Iris pigment epithelial cell (primary cell): Measurements from ENCODE around the gene MGA.
A peak's percentile ranks its signal among the peaks of the same experiment; 100 is the strongest.

Experiments used
- DNase-seq: peaks from one replicate; pipeline ENCODE4 v3.0.0-alpha.2; 2011; ENCODE audit warnings: low read depth

Gene MGA

DNA sequence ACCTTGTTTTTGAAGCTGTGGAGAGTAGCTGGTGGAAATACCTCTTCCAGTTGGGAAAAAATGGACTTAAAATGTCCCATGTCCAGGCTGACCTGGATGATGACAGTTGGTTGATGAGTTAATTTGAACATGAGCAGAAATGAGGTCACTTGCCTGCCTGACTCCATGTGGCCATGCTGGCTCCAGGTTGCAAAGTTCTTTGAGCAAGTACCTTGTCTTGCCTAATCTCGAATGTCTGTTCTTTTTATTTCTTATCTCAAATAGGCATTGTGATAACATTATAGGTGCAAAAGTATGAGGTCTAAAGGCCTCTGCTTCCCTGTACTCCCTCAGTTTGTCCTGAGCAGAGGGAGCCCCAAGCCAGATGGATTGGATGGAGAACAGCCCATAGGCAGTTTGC lies 123.1 kb downstream of the MGA start:
- no peak for DNase-seq

DNA sequence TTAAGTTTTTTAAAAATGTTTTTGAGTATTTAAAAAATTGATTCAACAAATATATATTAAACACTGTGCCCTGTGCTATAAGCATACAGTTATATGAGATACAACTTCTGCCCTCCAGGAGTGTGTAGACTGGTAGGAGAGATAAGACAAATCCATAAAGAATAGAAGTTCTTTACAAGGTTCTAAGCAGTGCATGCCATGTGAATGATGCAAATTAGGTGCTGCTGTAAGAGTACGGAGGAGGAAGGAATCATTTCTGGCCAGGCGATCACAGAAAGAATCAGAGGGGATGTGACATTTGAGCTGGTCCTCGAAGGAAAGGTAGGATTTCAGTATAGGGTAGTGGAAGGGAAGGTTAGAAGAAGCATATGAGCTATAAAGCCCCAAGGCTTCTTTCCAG lies 128.1 kb downstream of the MGA start:
- DNase-seq, result no peak

DNA sequence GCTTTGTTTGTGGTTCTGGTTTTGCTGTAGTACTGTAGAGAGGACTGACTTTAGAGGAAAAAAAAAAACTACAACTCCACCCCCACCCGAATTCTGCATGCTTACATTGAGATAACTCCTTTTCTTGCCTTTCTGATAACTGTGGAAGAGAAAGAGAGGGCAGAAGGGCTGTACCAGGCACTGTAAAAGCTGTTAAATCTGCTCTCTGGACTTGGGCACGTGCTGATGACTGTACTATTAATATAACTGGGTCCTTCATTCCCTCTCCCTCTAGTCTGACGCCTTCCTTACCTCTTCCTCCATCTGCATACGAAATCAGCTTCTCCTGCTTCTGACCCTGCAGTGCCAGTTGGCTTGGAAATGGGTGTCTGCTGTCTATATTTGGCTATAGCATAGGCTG lies 129.0 kb downstream of the MGA start:
- no peak for DNase-seq

DNA sequence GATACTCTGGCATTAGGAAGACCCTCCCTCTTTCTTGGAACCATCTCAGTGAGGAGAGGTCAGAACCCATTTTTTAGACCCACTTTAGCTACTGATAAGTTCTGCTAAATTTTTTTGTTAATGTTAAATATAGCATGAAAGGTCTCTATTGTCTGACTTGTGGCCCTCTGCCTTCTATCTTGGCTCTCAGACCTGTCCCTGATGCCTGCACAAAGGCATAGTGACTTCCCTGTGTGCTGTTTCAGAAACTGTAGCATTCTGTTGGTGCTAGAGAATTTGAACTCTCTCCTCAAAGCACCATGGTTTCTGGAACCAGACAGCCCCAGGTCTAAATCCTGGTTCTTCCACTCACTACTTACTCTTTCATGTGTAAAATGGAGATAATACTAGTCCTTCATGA lies 129.5 kb downstream of the MGA start:
- no peak for DNase-seq

DNA sequence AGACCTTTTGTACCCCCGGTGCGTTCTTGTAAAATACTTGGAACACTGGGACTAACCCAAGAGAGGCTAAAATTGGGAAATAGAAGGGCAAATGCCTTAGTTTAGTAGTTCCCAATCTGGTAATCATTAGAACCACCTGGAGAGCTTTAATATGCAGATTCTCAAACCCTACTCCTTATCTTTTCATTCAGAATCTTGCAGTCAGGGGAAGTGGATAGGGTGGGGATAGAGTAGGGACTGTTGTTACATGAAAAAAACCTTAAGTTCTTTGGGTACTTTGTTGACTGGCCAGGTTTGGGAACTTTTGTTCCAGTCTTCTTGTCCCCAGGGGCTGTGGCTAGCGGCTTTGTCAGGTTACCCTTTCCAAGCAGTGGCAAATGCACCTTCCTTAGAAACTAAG lies 130.0 kb downstream of the MGA start:
- no peak for DNase-seq

DNA sequence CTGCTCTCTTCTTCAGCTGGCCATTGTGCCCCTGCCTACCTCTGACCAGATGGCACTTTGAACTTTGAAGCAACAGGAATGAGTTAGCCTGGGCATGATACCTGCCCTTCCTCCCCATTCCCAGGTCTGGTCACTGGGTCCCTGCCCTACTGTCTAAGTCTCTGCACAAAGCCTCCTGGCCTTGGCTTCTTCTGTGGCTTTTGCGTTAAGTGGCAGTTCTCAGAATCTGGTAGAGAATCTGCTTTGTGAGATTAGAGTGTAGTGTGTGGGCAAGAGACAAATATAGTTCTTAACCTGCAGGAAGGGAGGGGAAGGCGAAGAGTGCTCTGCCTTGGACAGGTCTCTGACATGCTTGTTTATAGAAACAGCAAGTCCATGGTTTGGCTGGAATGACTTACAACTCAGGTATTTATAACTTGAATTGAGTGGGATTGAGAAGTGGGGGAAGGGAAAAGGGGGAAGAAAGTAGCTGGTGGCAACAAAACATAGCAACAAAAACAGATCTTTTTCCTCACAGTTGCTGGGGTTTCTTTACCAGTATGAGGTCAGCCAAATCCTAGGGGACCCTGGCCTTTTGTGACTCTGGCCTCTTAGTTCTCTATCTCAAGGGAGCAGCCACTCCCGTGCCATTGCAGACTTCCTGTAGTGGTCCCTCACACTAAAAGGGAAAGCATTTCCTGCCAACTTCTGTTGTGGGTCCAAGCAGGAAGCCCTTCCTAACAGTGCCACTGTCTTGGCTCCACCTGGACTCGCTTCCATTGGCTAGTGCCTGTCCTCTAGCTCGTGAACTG lies 130.7 kb downstream of the MGA start:
- DNase-seq, result peak; percentile 82

DNA sequence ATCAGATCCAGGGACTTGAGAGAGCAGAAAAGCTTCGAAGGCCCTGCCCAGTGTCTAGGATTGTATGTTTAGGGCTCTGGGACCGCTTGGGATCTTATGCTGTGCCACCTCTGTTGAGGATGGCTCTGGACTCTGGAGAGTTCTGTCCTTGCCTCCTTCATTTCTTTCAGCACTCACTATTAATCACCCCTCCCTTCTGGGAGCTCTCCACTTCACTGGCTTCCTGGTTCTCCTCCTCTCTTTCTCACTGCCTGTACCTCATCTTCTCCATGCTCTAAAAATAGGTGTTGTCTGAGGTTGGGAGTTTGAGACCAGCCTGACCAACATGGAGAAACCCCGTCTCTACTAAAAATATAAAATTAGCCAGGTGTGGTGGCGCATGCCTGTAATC lies 131.3 kb downstream of the MGA start:
- DNase-seq, result no peak

DNA sequence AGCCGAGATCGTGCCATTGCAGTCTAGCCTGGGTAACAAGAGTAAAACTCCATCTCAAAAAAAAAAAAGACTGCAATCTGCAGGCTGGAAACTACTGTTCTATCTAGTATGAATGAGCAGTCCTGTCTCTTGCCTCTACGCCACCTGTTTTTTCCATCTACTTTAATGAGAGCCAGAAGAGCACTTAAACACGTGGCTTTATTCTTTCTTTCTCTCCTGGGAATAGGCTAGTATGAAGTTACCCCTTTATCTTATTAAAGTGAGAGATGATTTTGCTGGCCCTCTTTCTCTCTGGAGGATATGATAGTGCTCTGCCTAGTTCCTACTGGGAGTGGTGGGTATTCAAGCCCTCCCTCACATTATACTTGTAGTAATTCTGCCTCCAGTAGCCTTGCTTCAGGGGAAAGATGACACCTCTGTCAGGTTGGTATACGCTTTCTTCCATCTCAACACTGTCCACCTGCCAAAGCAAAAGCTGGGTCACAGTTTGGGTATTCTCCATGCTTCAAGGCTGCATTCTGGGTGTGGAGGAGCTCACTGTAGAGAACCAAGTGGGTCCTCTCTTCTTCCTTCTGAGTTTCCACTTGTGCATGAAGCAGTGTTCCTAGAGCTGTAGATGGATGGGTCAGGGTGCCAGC lies 131.9 kb downstream of the MGA start:
- no peak for DNase-seq

DNA sequence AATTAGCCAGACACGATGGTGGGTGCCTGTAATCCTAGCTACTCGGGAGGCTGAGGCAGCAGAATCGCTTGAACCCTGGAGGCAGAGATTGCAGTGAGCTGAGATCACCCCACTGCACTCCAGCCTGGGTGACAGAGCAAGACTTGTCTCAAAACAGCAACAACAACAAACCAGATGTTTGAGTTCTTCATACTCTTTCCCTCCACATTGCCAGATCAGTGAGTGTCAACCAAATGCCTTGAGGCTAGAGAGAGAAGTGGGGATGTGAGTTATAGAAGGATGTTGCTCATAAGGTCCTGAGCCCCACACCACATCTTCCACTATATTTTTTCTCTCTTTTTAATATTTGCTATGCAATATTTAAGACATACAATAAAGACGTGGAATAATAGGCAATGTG lies 133.9 kb downstream of the MGA start:
- DNase-seq, result peak; percentile 39

DNA sequence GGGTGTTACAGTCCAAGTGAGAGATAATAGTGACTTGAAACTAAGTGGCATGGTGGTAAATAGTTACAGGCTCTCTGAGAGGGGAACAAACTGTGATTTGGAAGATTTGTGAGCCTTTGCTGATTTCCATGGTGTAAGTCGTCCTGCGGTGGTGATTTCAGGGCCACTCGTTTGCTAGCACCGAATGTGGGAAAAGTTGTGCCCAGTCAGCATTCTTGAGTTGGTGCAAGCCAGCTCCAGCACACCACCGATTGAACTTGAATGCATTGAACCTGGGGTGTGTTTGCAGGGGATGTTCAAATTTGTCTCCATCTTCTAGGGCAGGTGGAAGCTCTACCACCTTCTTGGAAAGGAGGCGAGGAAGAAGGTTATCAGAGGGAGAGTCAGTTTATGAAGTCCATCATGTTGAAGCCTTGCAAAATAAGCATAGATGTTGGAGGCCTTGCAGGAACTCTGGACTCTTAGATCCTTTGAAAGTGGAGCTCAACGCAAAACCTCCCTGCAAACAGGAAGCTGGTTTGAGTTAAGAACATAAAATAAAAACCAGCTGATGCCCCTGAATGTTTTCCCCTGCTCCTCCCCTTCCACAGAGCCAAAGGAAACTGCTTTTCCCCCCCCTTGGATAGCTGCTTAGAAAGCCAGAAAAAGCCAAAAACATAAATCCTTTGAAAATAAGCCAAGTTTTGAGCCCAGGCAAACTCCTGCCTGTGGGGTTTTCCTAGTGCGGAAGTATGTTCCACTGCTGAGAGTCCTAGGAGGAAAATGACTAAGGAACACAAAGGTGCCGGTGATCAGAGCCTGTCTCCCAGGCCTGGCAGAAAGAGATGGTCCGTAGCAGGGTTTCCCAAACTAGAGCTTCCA lies 136.0 kb downstream of the MGA start:
- DNase-seq, result peak; percentile 56

DNA sequence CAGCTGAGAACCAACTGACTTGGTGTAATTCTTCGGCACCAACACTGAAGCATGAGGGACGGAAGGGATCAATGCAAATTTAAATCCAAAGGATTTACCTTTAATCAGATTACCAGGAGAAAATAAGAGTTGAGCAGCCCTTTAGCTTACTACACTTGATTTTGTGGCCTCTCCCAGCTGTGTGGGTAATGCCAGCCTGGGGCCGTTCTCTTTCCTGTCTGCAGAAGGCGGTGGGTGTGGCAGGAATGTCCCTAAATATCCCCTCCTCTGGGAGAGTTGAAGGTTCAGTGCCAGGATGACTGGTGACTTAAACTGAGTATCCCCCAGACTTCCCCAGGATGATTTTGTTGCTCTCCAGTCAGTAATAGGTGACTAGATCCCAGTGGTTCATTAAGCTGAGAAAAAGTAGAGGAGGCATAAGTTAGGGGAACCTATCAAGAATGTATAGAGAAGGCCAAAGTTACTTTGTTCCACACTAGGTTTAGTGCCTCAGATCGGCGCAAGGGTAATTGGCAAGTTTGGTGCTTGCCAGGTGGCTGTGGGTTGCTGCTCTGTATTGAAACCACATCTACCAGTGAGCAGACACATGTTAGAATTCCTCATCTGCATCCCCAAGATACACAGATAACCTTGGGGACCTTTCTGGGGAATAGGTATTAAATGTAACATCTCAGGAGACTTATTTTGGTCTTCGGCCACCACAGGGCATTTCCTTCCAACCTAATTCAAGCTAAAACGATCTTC lies 137.2 kb downstream of the MGA start:
- DNase-seq, result no peak

DNA sequence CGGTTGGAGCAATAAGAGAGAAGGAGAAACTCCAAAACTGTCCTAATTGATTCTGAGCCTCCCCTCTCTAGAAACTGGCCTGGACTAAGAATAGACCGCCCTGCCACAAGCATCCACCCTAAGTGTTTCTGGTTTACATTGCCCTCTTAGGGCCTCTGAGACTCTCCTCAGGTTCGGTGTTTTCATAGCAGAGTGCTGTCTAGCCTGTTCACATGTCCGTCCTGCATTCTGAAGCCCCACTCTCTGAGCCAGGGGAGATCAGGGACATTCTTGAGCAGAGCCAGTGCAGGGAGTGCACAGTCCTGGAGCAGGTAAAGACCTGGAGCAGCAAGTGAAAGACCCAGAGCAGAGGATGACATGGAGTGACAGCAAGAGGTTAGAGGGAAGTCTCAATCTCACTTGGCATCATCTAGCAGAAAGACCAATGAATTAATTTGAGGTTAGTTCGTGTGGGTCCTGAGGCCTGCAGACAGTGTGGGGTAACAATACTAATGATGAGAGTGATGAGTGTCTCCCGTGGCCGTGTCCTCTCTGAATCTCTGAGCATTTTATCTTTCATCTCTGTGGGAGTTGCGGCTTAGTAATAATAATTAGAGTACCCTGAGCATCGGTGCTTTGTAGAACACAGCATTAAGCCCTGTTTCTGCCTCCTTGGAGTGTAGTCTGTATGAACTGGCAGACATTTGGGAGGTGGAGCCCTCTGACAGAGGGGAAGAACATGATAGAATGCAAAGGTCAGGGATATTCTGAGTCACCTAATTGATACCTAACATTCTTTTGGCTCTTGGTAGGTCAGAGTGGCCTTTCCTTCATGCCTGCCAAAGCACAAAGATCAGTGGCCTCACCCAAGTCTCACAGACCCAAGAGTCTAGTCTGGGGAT lies 138.6 kb downstream of the MGA start:
- DNase-seq, result no peak

DNA sequence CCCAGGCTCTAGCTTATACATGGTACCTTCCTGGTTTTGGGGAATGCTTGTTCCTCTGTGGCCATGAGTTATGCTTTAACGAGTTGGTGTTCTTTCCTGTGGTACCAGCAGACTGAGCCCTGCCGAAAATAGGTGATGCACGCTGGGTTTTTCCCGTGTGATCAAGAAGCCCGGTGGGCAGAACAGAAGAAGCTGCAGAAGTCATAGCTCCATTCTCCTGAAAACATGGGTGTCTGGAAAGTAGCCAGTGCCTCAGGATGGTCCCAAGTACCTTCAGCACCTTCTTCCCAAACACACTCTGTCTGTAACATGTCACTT lies 139.2 kb downstream of the MGA start:
- DNase-seq, result no peak

DNA sequence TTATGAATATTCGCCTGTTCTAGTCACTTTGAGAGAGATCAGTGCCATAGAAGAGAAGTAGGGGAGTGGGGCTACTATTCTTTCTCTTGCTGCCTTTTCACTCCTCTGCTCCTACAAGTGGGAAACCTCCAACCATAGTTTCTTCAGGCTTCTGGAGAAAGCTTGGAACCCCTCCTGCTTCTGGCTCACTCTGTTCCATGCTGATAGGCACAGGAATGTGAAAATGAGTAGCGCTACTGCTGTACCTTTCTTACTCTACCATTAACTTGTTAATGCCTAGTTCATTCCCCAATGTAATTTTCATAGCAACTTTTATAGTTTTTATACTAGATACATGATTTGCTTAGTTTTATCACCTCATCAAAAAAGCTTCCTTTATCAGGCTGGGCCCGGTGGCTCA lies 141.0 kb downstream of the MGA start:
- DNase-seq, result no peak

DNA sequence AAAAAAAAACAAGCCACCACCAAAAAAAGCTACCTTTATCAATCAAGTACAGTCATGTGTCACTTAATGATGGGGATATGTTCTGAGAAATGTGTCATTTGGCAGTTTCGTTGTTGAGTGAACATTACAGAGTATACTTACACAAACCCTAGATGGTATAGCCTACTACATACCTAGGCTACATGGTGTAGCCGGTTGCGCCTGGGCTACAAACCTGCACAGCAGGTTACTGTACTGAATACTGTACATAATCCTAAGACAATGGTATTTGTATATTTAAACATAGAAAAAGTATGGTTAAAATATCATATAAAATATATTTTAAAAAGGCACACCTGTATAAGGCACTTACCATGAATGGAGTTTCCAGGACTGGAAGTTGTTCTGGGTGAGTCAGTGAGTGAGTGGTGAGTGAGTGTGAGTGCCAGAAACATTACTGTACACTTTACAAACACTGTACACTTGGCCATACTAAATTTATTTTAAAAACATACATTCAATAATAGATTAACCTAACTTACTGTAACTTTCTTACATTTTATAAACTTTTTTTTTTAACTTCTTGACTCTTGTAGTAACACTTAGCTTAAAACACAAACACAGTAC lies 141.7 kb downstream of the MGA start:
- peak; percentile 60 for DNase-seq

DNA sequence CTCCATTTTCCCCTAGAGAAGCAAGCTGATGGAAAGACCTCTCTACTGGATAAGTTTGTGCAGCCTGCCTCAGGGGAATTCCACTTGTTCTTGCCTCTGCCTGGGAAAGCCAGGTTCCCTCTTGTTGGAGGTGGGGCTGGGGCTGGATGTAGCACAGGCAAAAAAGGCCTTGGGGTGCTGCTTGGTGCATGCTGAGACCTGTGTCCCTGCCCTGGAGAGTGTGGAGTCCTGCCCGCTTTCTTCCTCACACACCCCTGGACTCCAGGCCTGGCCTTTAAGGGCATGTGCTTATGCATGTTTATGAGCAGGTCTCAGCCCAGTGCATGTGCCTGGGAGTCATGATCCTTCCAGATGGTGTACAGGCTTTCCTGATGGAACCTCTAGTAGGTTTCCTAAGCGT lies 144.2 kb downstream of the MGA start:
- no peak for DNase-seq

DNA sequence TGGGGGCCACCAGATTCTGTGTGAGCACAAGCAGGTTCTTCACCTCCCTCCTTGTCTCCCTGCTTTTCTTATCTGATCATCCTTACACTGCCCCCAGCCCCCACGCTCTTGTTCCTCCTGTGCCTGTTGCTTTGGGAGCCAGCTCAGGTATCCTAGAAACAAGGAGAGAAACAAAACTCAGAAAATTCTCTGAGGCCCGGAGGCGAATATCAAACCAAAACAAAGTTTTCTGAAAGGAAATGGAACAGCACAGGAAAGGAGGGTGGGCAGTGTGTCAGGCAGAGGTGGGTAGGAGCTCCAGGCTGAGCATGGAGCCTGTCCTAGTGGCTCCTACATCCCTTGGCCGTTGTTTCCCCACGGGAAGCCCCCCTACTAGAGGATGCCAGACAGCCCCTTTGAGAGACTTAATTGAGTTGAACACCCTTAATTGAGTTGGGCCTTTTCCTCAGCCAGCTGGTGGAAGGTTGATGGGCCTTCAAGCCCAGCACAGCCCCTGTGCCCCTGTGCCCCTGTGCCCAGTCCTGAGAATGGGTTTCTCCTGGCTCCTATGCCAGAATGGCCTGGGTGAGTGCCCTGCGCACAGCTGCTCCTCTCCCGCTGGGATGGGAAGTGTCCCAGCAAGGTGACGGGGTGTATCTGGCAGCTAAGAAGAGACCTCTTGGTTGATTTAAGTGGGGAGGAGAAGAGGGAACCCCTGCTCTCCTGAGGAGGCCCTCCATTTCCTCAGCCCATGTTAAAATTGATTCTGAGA lies 144.9 kb downstream of the MGA start:
- no peak for DNase-seq

DNA sequence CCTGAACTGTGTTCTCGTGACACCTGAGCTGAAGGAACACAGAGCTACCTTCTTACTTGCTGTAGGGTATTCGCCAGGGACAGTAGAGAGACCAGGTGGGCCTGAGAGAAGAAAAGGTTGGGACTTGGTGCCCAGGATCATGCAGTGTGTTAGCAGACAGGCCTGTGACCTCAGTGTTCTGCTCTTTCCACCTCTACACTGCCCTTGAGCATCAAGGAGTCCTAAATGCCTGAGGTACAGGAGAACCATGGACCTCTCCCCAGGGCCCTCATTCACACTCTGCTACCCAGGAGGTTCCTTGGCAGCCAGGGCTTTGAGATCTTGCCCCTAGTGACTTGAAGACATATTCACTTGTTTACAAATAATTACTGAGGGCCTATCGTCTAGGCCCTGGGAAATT lies 145.5 kb downstream of the MGA start:
- DNase-seq, result no peak

DNA sequence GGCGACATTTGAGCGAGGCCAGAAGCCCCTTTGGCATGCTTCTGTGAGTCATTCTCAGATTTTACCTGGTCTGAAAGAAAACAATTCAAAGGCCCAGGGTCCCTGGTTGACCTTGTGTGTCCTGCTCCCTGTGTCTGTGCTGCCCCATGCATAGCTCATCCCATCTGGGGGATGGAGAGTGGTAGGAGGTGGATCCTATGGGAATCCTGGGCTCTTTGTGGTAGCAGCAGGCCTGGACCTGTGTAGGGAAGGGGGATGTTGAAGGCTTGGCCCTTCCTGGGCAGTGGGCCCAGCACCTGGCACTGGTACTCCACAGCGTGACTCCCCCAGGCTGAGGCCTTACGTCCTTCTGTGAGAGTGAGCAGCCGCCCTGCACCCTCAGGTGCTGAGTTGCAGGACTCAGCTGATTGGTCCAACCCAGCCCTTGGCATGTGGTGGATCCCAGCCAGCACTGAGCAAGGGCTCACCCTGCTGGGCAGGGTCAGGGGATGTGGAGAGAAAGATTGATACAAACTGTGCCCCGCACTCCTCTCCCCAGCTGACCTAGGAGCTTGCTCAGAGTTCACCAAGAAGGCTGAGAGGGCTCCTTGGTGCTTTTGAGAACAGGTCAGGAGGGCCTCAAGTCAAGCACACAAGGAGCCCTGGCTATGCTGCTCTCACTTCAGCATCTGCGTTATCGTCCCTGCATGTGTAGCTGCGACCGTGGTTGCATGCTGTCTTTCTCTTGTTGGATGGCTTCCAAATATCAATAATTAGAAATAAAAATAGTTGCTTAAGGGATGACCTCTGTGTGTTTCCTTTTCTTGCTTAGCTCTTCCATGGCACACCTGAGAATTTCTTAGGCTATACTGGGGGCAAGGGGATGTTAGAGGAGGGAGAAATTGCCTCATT lies 146.3 kb downstream of the MGA start:
- no peak for DNase-seq
